NCI-H2227 treated with DMSO at 0.1 percent for 48 hours (cell line): Measurements from ENCODE around the gene USP35.
A peak's percentile ranks its signal among the peaks of the same experiment; 100 is the strongest.
"Not testable (repeated sequence)": the region's sequence is repeated elsewhere in the genome, so short reads cannot be mapped to it uniquely, and the experiment has no call there.

Experiments used
- DNase-seq: peaks from one replicate; lab custom pipeline; 2025; lab: John Stamatoyannopoulos, UW

USP35 gene

GRCh38 chr11:78233046-78233445, 44.3 kb downstream of the USP35 start:
- not testable (repeated sequence) for DNase-seq

- no peak for DNase-seq
Observed at GRCh38 chr11:78234006-78234405, 45.3 kb downstream of the USP35 start.

- no peak for DNase-seq
Observed at GRCh38 chr11:78237293-78238046, 48.8 kb downstream of the USP35 start.

GRCh38 chr11:78239781-78240180, 51.1 kb downstream of the USP35 start:
- no peak for DNase-seq

GRCh38 chr11:78241475-78241874, 52.8 kb downstream of the USP35 start:
- DNase-seq, result no peak

- DNase-seq, result no peak
Observed at GRCh38 chr11:78244080-78244479, 55.4 kb downstream of the USP35 start.

GRCh38 chr11:78244546-78245255, 56.0 kb downstream of the USP35 start:
- DNase-seq, result no peak

- DNase-seq, result no peak
Observed at GRCh38 chr11:78248191-78248590, 59.5 kb downstream of the USP35 start.

- no peak for DNase-seq
Observed at GRCh38 chr11:78248903-78249302, 60.2 kb downstream of the USP35 start.

GRCh38 chr11:78250099-78250498, 61.4 kb downstream of the USP35 start:
- DNase-seq, result no peak

GRCh38 chr11:78251083-78251775, 62.5 kb downstream of the USP35 start:
- DNase-seq, result no peak

- DNase-seq, result no peak
Observed at GRCh38 chr11:78253797-78254196, 65.1 kb downstream of the USP35 start.

- no peak for DNase-seq
Observed at GRCh38 chr11:78254268-78254667, 65.5 kb downstream of the USP35 start.

GRCh38 chr11:78255919-78256318, 67.2 kb downstream of the USP35 start:
- no peak for DNase-seq

- DNase-seq, result no peak
Observed at GRCh38 chr11:78256962-78257361, 68.2 kb downstream of the USP35 start.

- DNase-seq, result no peak
Observed at GRCh38 chr11:78257654-78258053, 68.9 kb downstream of the USP35 start.

GRCh38 chr11:78259777-78260487, 71.2 kb downstream of the USP35 start:
- peak; percentile 15 for DNase-seq

- DNase-seq, result no peak
Observed at GRCh38 chr11:78261367-78261766, 72.6 kb downstream of the USP35 start.

- DNase-seq, result no peak
Observed at GRCh38 chr11:78261828-78262227, 73.1 kb downstream of the USP35 start.

GRCh38 chr11:78262238-78262637, 73.5 kb downstream of the USP35 start:
- DNase-seq, result no peak

GRCh38 chr11:78262691-78263090, 74.0 kb downstream of the USP35 start:
- DNase-seq, result no peak
